HepG2 (cell line): ENCODE data around the gene SCGB1C2. TPM values are rescaled to one million over a fixed set of nuclear protein-coding genes. Genes with fewer than 3 reads are reported as not detected.

Source experiments
- ATAC-seq: fragments of 200-7000 bp; cut with Tn5 transposase; 3 replicates; pipeline ENCODE4 v1.9.1; 2020; ENCODE audit warnings: mild to moderate bottlenecking, moderate library complexity
- BruUV-seq: library from RNA; stranded (reverse); fragments of 400-500 nt; replicated peaks from 2 replicates; lab custom pipeline; 2021; lab: Mats Ljungman, UMichigan
- CTCF ChIA-PET: fragments of 300-600 bp; formaldehyde crosslinking; extraction: SDS; loops from one replicate; lab custom pipeline; 2021; ENCODE audit warnings: low total read pairs, inconsistent platforms, low intra/inter-chr PET ratio; lab: Yijun Ruan, JAX
- POLR2A ChIA-PET: fragments of 350-600 bp; sonication (Branson Sonifier 250); formaldehyde crosslinking; loops from one replicate; lab custom pipeline; 2020; ENCODE audit warnings: antibody characterized with exemption, inconsistent platforms; lab: Yijun Ruan, JAX
- DNase-seq: peaks from one replicate; pipeline ENCODE4 v3.0.0-alpha.2; 2015; ENCODE audit warnings: low spot score
- FAIRE-seq: peaks from 3 replicates; lab custom pipeline; 2011; peaks lifted over from hg19 to GRCh38; lab: Jason Lieb, UNC
- H2AFZ ChIP-seq: one replicate; pipeline ENCODE4 v1.6.1; 2011; ENCODE audit warnings: low read length, inconsistent platforms
- H3K27ac ChIP-seq: fragments of 300-600 bp; 3 replicates; pipeline ENCODE4 v1.8.0; 2011; ENCODE audit warnings: mixed run types, mild to moderate bottlenecking, mixed read lengths, low read length, inconsistent platforms; ENCODE audit not compliant: insufficient read depth; ENCODE audit errors: extremely low read length
- H3K27me3 ChIP-seq, 2 experiments: fragments of 200-600 bp in 1 of 2; 2 replicates in 1 of 2; 3 replicates in 1 of 2; pipeline versions ENCODE4 v1.6.0 to v1.8.0; 2011; ENCODE audit warnings: low read length in 2 of 2, mild to moderate bottlenecking in 2 of 2, moderate library complexity in 2 of 2, inconsistent platforms in 1 of 2; ENCODE audit not compliant: insufficient read depth in 2 of 2, control insufficient read depth in 1 of 2
- H3K36me3 ChIP-seq, 2 experiments: fragments of 200-600 bp in 1 of 2; replicated peaks in 1 of 2; 2 replicates in 1 of 2; 3 replicates in 1 of 2; pipeline versions ENCODE4 v1.5.1 to v1.8.0; 2011; ENCODE audit warnings: low read length in 2 of 2, inconsistent platforms in 1 of 2; ENCODE audit not compliant: insufficient read depth in 2 of 2, control insufficient read depth in 1 of 2
- H3K4me1 ChIP-seq: 2 replicates; pipeline ENCODE4 v1.5.1; 2012; ENCODE audit warnings: low read length, inconsistent platforms; ENCODE audit not compliant: insufficient read depth
- H3K4me2 ChIP-seq: 2 replicates; pipeline ENCODE4 v1.6.0; 2011; ENCODE audit warnings: low read depth, low read length, inconsistent platforms
- H3K4me3 ChIP-seq, 3 experiments: fragments of 200-600 bp in 1 of 3; sonication (generic), shearing (Covaris generic) in 1 of 3; replicated peaks in 1 of 3; 2 replicates each; pipeline ENCODE4 v1.5.1; 2011 to 2016; ENCODE audit warnings: low read length in 3 of 3, inconsistent platforms in 2 of 3, low read depth in 2 of 3, mild to moderate bottlenecking in 2 of 3, control low read depth in 1 of 3, mixed read lengths in 1 of 3; ENCODE audit not compliant: insufficient read depth in 1 of 3
- H3K79me2 ChIP-seq: one replicate; pipeline ENCODE4 v1.6.1; 2011; ENCODE audit warnings: low read length, inconsistent platforms; ENCODE audit not compliant: insufficient read depth
- H3K9ac ChIP-seq: 2 replicates; pipeline ENCODE4 v1.6.0; 2011; ENCODE audit warnings: mild to moderate bottlenecking, low read depth, low read length, inconsistent platforms; ENCODE audit not compliant: insufficient read depth
- H3K9me3 ChIP-seq: 2 replicates; pipeline ENCODE4 v1.5.1; 2012; ENCODE audit warnings: mild to moderate bottlenecking, low read length
- H4K20me1 ChIP-seq: 2 replicates; pipeline ENCODE4 v1.6.0; 2011; ENCODE audit warnings: inconsistent platforms, mild to moderate bottlenecking, low read length, moderate library complexity; ENCODE audit not compliant: insufficient read depth
- MIER3 ChIP-seq: IDR thresholded peaks from 2 replicates; pipeline ENCODE4 v1.6.1; 2016; ENCODE audit warnings: missing compliant biosample characterization, borderline replicate concordance
- MTA1 ChIP-seq: sonication (generic); formaldehyde crosslinking; IDR thresholded peaks from 2 replicates; pipeline ENCODE4 v1.4.0; 2020; ENCODE audit warnings: missing genetic modification reagents, mild to moderate bottlenecking, borderline replicate concordance
- ZFYVE20 ChIP-seq: sonication (generic); formaldehyde crosslinking; IDR thresholded peaks from 2 replicates; pipeline ENCODE4 v1.8.0; 2023; ENCODE audit warnings: low read depth, mild to moderate bottlenecking, moderate library complexity, missing genetic modification reagents, borderline replicate concordance
- ZNF263 ChIP-seq: sonication (generic); formaldehyde crosslinking; IDR thresholded peaks from 2 replicates; pipeline ENCODE4 v1.4.0; 2020; ENCODE audit warnings: missing genetic modification reagents
- WGBS: methylation state at CpG from one replicate; pipeline ENCODE4 v1.1.6; 2017; ENCODE audit warnings: low lambda C conversion rate; 5-methylcytosine and 5-hydroxymethylcytosine counted together
- in situ Hi-C: cut with HindIII; loops from 2 replicates; pipeline ENCODE4 v1.10.0; 2017; ENCODE audit warnings: low pct_unique_long_range_greater_than_20kb; ENCODE audit not compliant: extremely low pct_ligation_motif_present
- intact Hi-C: fragments of 100-400 bp; cut with micrococcal nuclease; formaldehyde crosslinking; loops from one replicate; pipeline ENCODE4 v1.10.0; 2022; ENCODE audit not compliant: unreplicated experiment
- polyA plus RNA-seq, 8 experiments: library from polyadenylated mRNA; depleted of rRNA in 3 of 8; stranded (reverse) in 7 of 8; unstranded in 1 of 8; fragments of >200 nt; fragmentation: Illumina TruSeq in 4 of 8; extraction: Trizol in 4 of 8; gene quantifications; 2 replicates each; pipeline versions ENCODE4 v1.2.1 to v1.2.3, GENCODE V29; 2011 to 2016; ENCODE audit warnings: low read depth in 4 of 8, missing spikeins in 1 of 8, mixed read lengths in 1 of 8; ENCODE audit not compliant: insufficient read depth in 1 of 8
- total RNA-seq, 5 experiments: library from RNA; depleted of rRNA; stranded (reverse); fragments of >200 nt; fragmentation: Illumina TruSeq; extraction: Trizol; gene quantifications; 2 replicates each; pipeline ENCODE4 v1.2.3, GENCODE V29; 2016; ENCODE audit warnings: low read depth in 1 of 5
- TF ChIP-seq, protein P1 (sequence below): sonication (generic); formaldehyde crosslinking; conservative IDR thresholded peaks from 2 replicates; pipeline ENCODE4 v1.4.0; 2020; ENCODE audit warnings: missing genetic modification reagents

The SCGB1C2 gene
- total and polyA plus RNA-seq, 2 of the 13 experiments (the other 11 are each of a cell fraction or from before 2014, with no cell fraction given) = not detected

DNA sequence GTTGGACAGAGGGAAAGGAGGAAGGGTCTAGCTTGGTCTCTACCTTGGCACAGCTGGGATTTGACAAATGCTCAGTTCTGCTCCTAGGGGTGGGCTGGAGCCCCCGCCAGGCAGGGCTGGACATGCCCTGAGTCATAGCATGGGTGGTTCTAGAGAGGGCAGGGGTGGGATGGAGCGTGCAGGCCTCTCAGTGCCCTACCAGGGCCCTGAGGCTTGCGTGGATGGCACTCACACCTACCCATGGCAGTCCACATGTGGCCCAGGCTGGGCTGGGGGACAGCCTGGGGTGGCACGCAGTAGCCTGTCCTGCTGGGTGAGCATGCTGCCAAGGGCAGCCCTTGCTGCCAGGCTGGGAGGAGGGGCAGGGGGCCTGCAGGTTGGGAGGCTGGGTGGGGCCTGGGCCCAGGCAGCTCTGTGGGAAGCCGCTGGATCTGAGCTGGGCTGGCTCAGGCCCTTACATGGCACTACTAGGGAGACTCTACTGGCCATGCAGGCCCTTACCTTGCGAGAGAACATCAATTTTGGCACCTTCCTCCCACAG lies 32.8 kb downstream of the SCGB1C2 start (continued):
- TF ChIP-seq, protein P1, sequence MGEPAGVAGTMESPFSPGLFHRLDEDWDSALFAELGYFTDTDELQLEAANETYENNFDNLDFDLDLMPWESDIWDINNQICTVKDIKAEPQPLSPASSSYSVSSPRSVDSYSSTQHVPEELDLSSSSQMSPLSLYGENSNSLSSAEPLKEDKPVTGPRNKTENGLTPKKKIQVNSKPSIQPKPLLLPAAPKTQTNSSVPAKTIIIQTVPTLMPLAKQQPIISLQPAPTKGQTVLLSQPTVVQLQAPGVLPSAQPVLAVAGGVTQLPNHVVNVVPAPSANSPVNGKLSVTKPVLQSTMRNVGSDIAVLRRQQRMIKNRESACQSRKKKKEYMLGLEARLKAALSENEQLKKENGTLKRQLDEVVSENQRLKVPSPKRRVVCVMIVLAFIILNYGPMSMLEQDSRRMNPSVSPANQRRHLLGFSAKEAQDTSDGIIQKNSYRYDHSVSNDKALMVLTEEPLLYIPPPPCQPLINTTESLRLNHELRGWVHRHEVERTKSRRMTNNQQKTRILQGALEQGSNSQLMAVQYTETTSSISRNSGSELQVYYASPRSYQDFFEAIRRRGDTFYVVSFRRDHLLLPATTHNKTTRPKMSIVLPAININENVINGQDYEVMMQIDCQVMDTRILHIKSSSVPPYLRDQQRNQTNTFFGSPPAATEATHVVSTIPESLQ (CRISPR knock-in tag) = no peak
- TF ChIP-seq MIER3 (CRISPR knock-in tag) = no peak
- no peak for TF ChIP-seq MTA1 (CRISPR knock-in tag)

DNA sequence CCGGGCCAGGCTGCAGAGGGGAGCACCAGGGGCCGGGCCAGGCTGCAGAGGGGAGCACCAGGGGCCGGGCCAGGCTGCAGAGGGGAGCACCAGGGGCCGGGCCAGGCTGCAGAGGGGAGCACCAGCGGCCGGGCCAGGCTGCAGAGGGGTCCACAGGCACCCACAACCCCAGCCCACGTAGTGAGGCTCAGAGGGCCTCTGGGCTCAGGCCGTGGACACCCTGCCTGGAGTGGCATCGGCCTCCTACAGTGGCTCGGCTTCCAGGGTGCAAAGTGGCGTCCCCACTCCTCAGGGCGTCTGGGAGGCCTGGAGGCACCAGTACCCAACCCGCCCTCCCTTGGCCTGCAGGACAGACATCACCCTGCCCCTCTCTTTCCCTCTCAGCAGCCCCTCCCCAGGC lies 34.5 kb downstream of the SCGB1C2 start:
- no peak for FAIRE-seq
- no peak overlapping the region for H3K9ac ChIP-seq
- H3K4me2 ChIP-seq = no peak overlapping the region
- H3K27me3 ChIP-seq = peaks cover 2 to 24% of the 10 kb centered on the region in 2 experiments; a peak in 3 of 5 replicates
- H3K4me3 ChIP-seq = no peak overlapping the region
- BruUV-seq = no TSS peak
- WGBS = 70% methylated on average over 2 of the region's 13 CpGs
- H3K9me3 ChIP-seq = no peaks in the 10 kb centered on the region
- H3K4me1 ChIP-seq = no peaks in the 10 kb centered on the region
- H2AFZ ChIP-seq = no peak overlapping the region
- DNase-seq = no peak
- ChIA-PET POLR2A (no interaction called here), CTCF (no interaction called here)
- peak; percentile 28; the same call in 1 of the 3 replicates for ATAC-seq
- H3K79me2 ChIP-seq = no peaks in the 10 kb centered on the region
- no peak overlapping the region for H3K27ac ChIP-seq
- in situ Hi-C loops = no loop called here
- H3K36me3 ChIP-seq = no peaks in the 10 kb centered on the region
- TF ChIP-seq ZFYVE20 (no peak), ZNF263 (CRISPR knock-in tag) (peak; percentile 76)
- intact Hi-C loops = no loop called here
- 0 out of 2 replicates have a peak, but pooled peaks cover 4% of the 10 kb centered on the region for H4K20me1 ChIP-seq
